Naive thymus-derived CD8-positive, alpha-beta T cell (primary cell): Measurements from ENCODE around the gene MECP2. TPM values are rescaled to one million over a fixed set of nuclear protein-coding genes. Genes with fewer than 3 reads are reported as not detected.
"Not testable (repeated sequence)": the region's sequence is repeated elsewhere in the genome, so short reads cannot be mapped to it uniquely, and the experiment has no call there.

Experiments
- ATAC-seq, 2 donors: fragments of 150-1000 bp; cut with Tn5 transposase in 1 of 2; sonication (Bioruptor Pico), chemical (Tn5 transposase) in 1 of 2; 1 replicate in 1 of 2; 2 replicates in 1 of 2; pipeline ENCODE4 v1.10.0; 2021; ENCODE audit warnings: mild to moderate bottlenecking in 2 of 2, moderate library complexity in 2 of 2
- POLR2A ChIA-PET: fragments of 350-600 bp; sonication (Branson Sonifier 250); formaldehyde crosslinking; loops from one replicate; lab custom pipeline; 2021; ENCODE audit warnings: antibody characterized with exemption; lab: Charles Lee
- DNase-seq, 10 donors: peaks; one replicate each; pipeline versions ENCODE4 v3.0.0 to v3.0.0-alpha.2; 2020 to 2022
- H3K27ac Mint-ChIP-seq, 10 donors: one replicate each; pipeline ENCODE4 v1.8.0; 2020 to 2022; ENCODE audit warnings: mild to moderate bottlenecking in 10 of 10, mixed read lengths in 10 of 10, moderate library complexity in 4 of 10, inconsistent platforms in 1 of 10
- H3K27me3 Mint-ChIP-seq, 5 donors: one replicate each; pipeline ENCODE4 v1.8.0; 2021 to 2022; ENCODE audit warnings: mixed read lengths in 5 of 5
- H3K36me3 Mint-ChIP-seq, 3 donors: one replicate each; pipeline ENCODE4 v1.8.0; 2020 to 2022; ENCODE audit warnings: mixed read lengths in 3 of 3, mild to moderate bottlenecking in 2 of 3, inconsistent platforms in 1 of 3
- H3K4me1 Mint-ChIP-seq, 4 donors: one replicate each; pipeline ENCODE4 v1.8.0; 2021 to 2022; ENCODE audit warnings: mixed read lengths in 4 of 4
- H3K4me3 Mint-ChIP-seq, 10 donors: one replicate each; pipeline ENCODE4 v1.8.0; 2020 to 2022; ENCODE audit warnings: mild to moderate bottlenecking in 10 of 10, mixed read lengths in 10 of 10, moderate library complexity in 6 of 10, inconsistent platforms in 1 of 10
- H3K9me3 Mint-ChIP-seq, 9 donors: one replicate each; pipeline ENCODE4 v1.8.0; 2020 to 2022; ENCODE audit warnings: mixed read lengths in 9 of 9, mild to moderate bottlenecking in 3 of 9, inconsistent platforms in 1 of 9, moderate library complexity in 1 of 9
- polyA plus RNA-seq, 3 donors: library from polyadenylated mRNA; unstranded; fragments of 300-500 nt; fragmentation: Illumina TruSeq; gene quantifications; one replicate each; pipeline ENCODE4 v1.2.3, GENCODE V29; 2021
- total RNA-seq, 8 experiments: library from RNA in 2 of 8; stranded (reverse) in 2 of 8; gene quantifications; one replicate each; pipeline ENCODE4 v1.2.3 and lab custom pipeline; 2021 to 2026

Gene MECP2
- total RNA-seq, result 10 to 100 TPM; 87.7 to 88.3 TPM
- 10 to 100 TPM; 12.0 to 22.2 (median 12.2) TPM for polyA plus RNA-seq
- total RNA-seq (lab: John Stamatoyannopoulos, UW), result 66.4 to 145 (median 113) reads per million in 6 experiments

- no peaks in the 10 kb centered on the region for H3K36me3 Mint-ChIP-seq
- POLR2A ChIA-PET, result interaction anchor here (0.5 to 1.8 kb wide), 9 partner anchors 9 to 300 kb away, joined by 3 to 7 read pairs (median 5); partner anchors contain the start of genes HCFC1, IRAK1 and RPL10
- H3K4me3 Mint-ChIP-seq, result peak within 1 kb of the TSS; percentile 90 to 97 (median 94)
- peaks cover 0 to 2% (median 0%) of the 10 kb centered on the region in 5 donors for H3K27me3 Mint-ChIP-seq
- H3K27ac Mint-ChIP-seq, result peak within 1 kb of the TSS; percentile 92 to 99 (median 96)
- peak; percentile 75 to 91 (median 85) for DNase-seq
- peak; percentile 82 to 88 for ATAC-seq
- peaks cover 11 to 42% (median 32%) of the 10 kb centered on the region in 4 donors for H3K4me1 Mint-ChIP-seq
- H3K9me3 Mint-ChIP-seq, result no peaks in the 10 kb centered on the region
Observed at GRCh38 chrX:154097589-154098541, at the start of gene MECP2. Gene MECP2 (minus strand): TSS chrX:154097717.

GRCh38 chrX:154144010-154144409, 46.5 kb upstream of the MECP2 start, which contains the start of gene OPN1LW:
Gene OPN1LW (plus strand): TSS chrX:154144243. CDS start chrX:154144284, 41 bp downstream.
- H3K4me3 Mint-ChIP-seq, H3K36me3 Mint-ChIP-seq, POLR2A ChIA-PET, H3K27me3 Mint-ChIP-seq, ATAC-seq, DNase-seq, H3K4me1 Mint-ChIP-seq, H3K27ac Mint-ChIP-seq, H3K9me3 Mint-ChIP-seq: not testable (repeated sequence)

- Mint-ChIP-seq H3K36me3 (no peaks in the 10 kb centered on the region), H3K9me3 (no peaks in the 10 kb centered on the region), H3K4me1 (peaks cover 0 to 4% (median 3%) of the 10 kb centered on the region in 4 donors), H3K27ac (no peak overlapping the region), H3K4me3 (no peak overlapping the region), H3K27me3 (no peaks in the 10 kb centered on the region)
- DNase-seq (no peak), ATAC-seq (no peak)
- POLR2A ChIA-PET, result no interaction called here
Observed at GRCh38 chrX:154142950-154143745, 45.6 kb upstream of the MECP2 start.

DNA sequence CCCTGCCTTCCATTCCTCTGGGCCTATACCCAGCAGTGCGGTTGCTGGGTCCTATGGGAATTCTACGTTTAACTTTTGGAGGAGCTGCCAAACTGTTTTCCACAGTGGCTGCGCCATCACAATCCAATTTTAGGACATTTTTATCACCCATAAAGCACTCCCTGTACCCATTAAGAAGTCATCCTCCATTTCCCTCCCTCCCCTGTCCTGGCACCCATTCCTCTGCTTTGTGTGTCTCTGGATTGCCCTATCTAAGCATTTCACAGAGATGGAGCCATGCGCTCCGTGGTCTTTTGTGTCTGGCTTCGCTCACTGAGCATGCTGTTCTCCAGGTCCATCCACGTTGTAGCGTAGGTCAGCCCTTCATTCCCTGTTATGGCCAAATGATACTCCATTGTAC, 44.9 kb upstream of the MECP2 start:
- DNase-seq (no peak), ATAC-seq (no peak)
- Mint-ChIP-seq H3K4me1 (peaks cover 0 to 6% (median 4%) of the 10 kb centered on the region in 4 donors), H3K4me3 (no peak overlapping the region), H3K27me3 (no peaks in the 10 kb centered on the region), H3K9me3 (no peaks in the 10 kb centered on the region), H3K27ac (peak overlapping the region in 1 of 10 donors; percentile 17), H3K36me3 (no peaks in the 10 kb centered on the region)
- POLR2A ChIA-PET, result no interaction called here

GRCh38 chrX:154140742-154141141, 43.2 kb upstream of the MECP2 start:
- Mint-ChIP-seq H3K27me3 (no peaks in the 10 kb centered on the region), H3K36me3 (no peaks in the 10 kb centered on the region), H3K4me1 (peaks cover 6 to 13% (median 8%) of the 10 kb centered on the region in 4 donors), H3K9me3 (no peaks in the 10 kb centered on the region), H3K27ac (peak overlapping the region in 2 of 10 donors; percentile 31 to 56), H3K4me3 (no peak overlapping the region)
- DNase-seq (no peak), ATAC-seq (no peak)
- POLR2A ChIA-PET, result no interaction called here

- H3K27me3 Mint-ChIP-seq, result no peaks in the 10 kb centered on the region
- ATAC-seq (no peak), DNase-seq (no peak)
- POLR2A ChIA-PET, result no interaction called here
- H3K9me3 Mint-ChIP-seq, result no peaks in the 10 kb centered on the region
- peak overlapping the region in 2 of 10 donors; percentile 15 to 52 for H3K27ac Mint-ChIP-seq
- H3K4me3 Mint-ChIP-seq, result no peak overlapping the region
- peaks cover 9 to 19% (median 12%) of the 10 kb centered on the region in 4 donors for H3K4me1 Mint-ChIP-seq
- no peaks in the 10 kb centered on the region for H3K36me3 Mint-ChIP-seq
Observed at GRCh38 chrX:154140206-154140605, 42.7 kb upstream of the MECP2 start.

GRCh38 chrX:154138857-154139256, 41.3 kb upstream of the MECP2 start:
- DNase-seq, result no peak
- H3K36me3 Mint-ChIP-seq, result no peaks in the 10 kb centered on the region
- peak overlapping the region in 2 of 10 donors; percentile 14 to 22 for H3K4me3 Mint-ChIP-seq
- no peak for ATAC-seq
- peaks cover 9 to 23% (median 14%) of the 10 kb centered on the region in 4 donors for H3K4me1 Mint-ChIP-seq
- no peaks in the 10 kb centered on the region for H3K9me3 Mint-ChIP-seq
- H3K27ac Mint-ChIP-seq, result peak overlapping the region in 4 of 10 donors; percentile 48 to 63 (median 58)
- H3K27me3 Mint-ChIP-seq, result no peaks in the 10 kb centered on the region
- POLR2A ChIA-PET, result interaction anchor here (0.5 kb wide), 1 partner anchor 18 kb away, joined by 3 read pairs; no protein-coding TSS in a partner anchor

- ATAC-seq, result peak; percentile 77 to 91
- Mint-ChIP-seq H3K4me1 (peaks cover 9 to 23% (median 13%) of the 10 kb centered on the region in 4 donors), H3K4me3 (peak overlapping the region; percentile 72 to 85 (median 80)), H3K9me3 (no peaks in the 10 kb centered on the region), H3K36me3 (no peaks in the 10 kb centered on the region), H3K27me3 (no peaks in the 10 kb centered on the region), H3K27ac (peak overlapping the region in 9 of 10 donors; percentile 61 to 94 (median 88))
- DNase-seq, result peak; percentile 50 to 80 (median 72)
- POLR2A ChIA-PET, result interaction anchor here (0.7 to 2.2 kb wide), 5 partner anchors 43 to 410 kb away, joined by 3 to 5 read pairs (median 3); partner anchors contain the start of gene G6PD
Observed at GRCh38 chrX:154136627-154137161, 39.2 kb upstream of the MECP2 start.

DNA sequence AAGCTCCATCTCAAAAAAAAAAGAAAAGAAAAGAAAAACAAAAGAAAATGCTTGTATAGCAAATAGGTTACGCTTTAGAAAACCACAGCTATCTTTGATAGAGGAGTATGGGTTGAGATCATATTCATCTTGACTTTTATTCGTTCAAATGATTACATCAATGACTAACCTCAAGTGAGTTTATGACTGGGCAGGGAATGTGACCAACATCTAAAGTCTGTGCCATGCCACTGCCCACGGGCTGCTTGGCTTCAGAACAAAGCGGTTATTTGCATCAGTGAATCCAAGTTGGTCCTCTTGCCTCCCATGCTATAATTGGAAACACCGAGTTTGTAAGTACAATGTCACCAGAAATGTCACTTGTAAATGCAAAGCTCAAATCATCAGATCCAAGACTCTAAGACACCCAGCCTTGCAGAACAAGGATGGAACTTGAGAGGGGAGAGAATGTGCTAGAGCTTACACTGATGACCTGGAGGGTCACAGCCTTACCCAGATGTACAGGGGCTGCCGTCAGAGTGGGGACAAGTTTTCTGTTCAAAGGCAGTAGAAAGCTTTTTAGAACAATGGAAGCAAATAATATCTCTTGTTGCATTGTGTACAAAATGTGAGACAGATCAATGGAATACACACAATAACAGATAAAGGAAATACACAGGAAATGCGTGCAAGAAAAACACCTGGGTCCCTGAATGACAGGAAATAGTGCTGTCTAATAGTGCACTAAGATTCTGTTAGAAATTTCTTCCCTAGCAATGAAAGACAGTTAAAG, 38.1 kb upstream of the MECP2 start:
- peak in 3 of 10 donors; percentile 1 to 46 (median 40) for DNase-seq

GRCh38 chrX:154132366-154132765, 34.8 kb upstream of the MECP2 start:
- Mint-ChIP-seq H3K27ac (no peak overlapping the region), H3K9me3 (no peaks in the 10 kb centered on the region), H3K4me3 (no peak overlapping the region), H3K36me3 (no peaks in the 10 kb centered on the region), H3K4me1 (peaks cover 5 to 17% (median 12%) of the 10 kb centered on the region in 4 donors), H3K27me3 (no peaks in the 10 kb centered on the region)
- POLR2A ChIA-PET, result interaction anchor here (0.6 kb wide), 1 partner anchor 186 kb away, joined by 4 read pairs; no protein-coding TSS in a partner anchor
- ATAC-seq (no peak), DNase-seq (no peak)

More for the DNA sequence above, 38.1 kb upstream of the MECP2 start:
- Mint-ChIP-seq H3K4me1 (peaks cover 9 to 23% (median 13%) of the 10 kb centered on the region in 4 donors), H3K36me3 (no peaks in the 10 kb centered on the region), H3K4me3 (peak overlapping the region in 9 of 10 donors; percentile 57 to 85 (median 80)), H3K27ac (peak overlapping the region; percentile 61 to 93 (median 86)), H3K27me3 (no peaks in the 10 kb centered on the region), H3K9me3 (no peaks in the 10 kb centered on the region)
- POLR2A ChIA-PET, result interaction anchor here (0.9 to 2.2 kb wide), 3 partner anchors 42 to 411 kb away, joined by 3 to 5 read pairs (median 3); partner anchors contain the start of gene G6PD
- peak; percentile 19 to 74 for ATAC-seq

- Mint-ChIP-seq H3K4me3 (no peak overlapping the region), H3K9me3 (no peaks in the 10 kb centered on the region), H3K36me3 (no peaks in the 10 kb centered on the region), H3K27ac (no peak overlapping the region), H3K4me1 (peaks cover 5 to 17% (median 12%) of the 10 kb centered on the region in 4 donors), H3K27me3 (no peaks in the 10 kb centered on the region)
- DNase-seq (no peak), ATAC-seq (no peak)
- POLR2A ChIA-PET, result interaction anchor here (0.6 kb wide), 1 partner anchor 186 kb away, joined by 4 read pairs; no protein-coding TSS in a partner anchor
Observed at GRCh38 chrX:154131955-154132354, 34.4 kb upstream of the MECP2 start.
